GM19324 (cell line): ENCODE data around the gene PLAGL2.

ENCODE experiments used
- ATAC-seq: cut with Tn5 transposase; IDR thresholded peaks from one replicate; pipeline ENCODE4 v1.9.1; 2021; ENCODE audit warnings: mild to moderate bottlenecking, moderate library complexity; ENCODE audit not compliant: unreplicated experiment, low FRiP score

PLAGL2 gene

DNA sequence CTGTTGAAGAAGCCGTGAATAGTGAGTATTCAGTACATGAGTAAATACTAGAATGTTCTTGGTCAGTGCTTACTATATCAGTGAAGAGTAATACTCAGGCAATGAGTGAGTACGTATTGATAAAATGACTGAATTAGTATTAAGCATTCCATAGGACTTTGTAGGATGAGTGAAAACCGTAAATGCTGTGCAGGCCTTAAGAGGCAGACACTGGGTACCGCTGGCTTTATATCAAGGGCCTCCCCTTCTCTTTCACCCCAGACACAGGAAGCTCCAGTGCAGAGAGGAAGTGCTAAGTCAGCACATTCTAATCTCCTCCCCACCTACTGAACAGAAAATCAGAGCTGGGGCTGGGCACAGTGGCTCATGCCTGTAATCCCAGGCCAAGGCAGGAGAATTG lies 24.3 kb upstream of the PLAGL2 start:
- ATAC-seq: no peak

DNA sequence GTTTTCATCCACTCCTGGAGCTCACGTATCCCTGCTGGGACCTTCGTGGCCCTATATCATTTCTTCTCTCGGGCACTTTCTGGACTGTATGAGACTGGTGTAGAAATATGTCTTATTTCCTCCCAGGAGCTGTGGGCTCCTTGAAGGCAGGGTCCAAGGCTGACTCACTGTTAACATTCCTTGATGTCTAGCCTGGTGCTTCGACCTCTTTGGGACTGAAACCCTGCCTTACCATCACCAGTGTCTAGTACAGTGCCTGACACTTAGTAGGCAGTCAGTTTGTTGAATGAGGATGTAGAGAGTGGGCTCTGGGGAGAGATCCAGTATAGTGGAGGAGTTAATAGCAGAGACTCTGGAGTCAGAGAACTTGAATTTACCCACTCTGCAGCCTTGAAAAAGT lies 23.7 kb upstream of the PLAGL2 start:
- ATAC-seq: no peak

DNA sequence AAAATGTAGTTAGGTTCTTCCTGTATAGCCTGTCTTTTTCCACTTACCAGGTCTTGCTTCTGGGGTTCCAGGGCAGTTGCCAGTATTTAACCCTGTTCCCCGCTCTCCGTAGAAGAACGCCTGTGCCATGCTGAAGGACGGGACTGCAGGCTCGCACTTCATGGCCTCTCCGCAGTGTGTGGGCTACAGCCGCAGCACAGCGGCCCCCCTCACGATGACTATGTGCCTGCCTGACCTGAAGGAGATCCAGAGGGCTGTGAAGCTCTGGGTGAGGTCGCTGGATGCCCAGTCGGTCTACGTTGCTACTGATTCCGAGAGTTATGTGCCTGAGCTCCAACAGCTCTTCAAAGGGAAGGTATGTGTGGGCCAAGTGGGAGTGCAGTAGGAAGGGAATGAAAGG lies 23.2 kb upstream of the PLAGL2 start:
- no peak for ATAC-seq

DNA sequence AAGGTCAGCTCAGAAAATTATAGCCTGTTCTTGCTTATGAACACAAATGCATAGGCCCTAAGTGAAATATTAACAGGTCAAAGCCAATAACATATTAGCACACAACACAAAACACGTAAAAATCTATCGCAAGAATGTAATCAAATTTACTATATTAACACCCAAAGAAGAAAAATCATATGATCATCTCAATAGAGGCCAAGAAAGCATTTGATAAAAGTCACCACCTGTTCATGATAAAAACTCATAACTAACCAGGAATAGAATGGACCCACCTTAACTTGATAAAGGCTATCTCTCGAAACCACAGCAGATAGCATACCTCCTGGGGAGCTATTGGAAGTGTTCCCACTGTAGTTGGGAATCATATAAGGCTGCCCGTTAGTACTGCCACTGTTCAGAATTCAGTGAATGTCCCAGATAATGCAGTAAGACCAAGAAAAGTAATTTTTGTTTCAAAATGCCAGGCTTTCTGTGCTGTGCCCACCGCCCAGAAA lies 21.8 kb upstream of the PLAGL2 start:
- ATAC-seq: no peak

DNA sequence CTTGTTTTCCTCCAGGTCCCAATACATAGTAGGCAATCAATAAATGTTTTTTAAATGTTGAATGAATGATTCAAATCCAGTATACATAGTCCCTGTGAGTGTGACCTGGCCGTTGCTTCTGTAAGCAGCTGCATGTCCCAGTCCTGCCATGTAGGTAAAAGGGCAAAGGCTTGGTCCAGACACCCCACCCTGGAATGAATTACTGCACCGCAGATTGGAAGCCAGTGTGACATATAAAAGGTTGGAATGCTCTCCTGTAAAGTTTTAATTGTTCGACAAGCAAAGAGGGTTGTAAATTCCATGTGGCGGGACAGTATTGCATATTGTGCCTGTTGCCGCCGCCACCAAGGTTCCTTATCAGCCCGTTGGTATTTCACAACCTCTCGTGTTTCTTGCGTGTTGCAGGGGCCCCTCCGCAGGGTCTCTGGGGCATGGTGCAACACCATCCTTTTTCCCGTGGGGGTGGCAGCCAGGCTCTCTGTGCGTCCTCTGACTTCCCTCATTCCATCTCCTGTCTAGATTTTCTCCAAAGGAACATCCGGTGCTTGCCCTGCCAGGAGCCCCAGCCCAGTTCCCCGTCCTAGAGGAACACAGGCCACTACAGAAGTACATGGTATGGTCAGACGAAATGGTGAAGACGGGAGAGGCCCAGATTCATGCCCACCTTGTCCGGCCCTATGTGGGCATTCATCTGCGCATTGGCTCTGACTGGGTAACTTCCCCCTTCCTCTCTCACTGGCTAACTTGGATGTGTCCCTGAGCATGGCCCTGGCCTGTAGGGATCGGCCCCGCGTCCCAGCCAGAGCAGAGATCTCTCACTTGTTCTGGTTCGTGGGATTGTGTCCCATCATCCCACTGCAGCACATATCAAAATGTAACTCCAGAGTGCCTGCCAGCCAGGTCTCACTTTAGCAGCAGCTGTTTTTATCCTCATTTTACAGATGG lies 20.5 kb upstream of the PLAGL2 start:
- no peak for ATAC-seq

DNA sequence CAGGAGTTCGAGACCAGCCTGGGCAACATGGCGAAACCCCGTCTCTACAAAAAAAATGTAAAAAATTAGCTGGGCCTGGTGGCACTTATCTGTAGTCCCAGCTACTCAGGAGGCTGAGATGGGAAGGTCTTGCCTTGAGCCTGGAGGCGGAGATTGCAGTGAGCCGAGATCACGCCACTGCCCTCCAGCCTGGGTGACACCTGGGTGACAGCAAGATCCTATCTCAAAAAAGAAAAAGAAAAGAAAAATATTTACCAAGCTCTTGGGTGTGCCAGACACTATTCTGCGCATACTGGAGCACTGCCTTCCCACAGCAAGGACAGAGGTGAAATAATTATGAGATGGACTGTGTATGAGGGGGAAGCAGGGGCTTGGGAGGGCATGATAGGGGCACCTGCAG lies 19.8 kb upstream of the PLAGL2 start:
- ATAC-seq: no peak

DNA sequence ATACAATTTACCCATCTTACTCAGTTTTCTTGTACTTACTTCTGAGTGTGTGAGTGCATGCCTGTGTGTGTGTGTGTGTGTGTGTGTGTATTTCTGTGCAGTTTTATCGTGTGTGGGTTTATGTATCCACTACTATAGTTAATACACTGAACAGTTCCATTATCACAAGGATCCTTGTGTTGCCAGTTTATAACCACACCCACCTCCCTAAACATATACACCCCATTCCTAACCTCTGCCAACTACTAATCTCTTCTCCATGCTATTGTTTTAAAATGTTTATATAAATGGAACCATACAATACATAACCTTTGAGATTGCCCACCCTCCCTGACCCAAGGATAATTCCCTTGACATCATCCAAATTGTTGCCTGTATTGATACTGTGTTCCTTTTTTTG lies 18.8 kb upstream of the PLAGL2 start:
- ATAC-seq: no peak

DNA sequence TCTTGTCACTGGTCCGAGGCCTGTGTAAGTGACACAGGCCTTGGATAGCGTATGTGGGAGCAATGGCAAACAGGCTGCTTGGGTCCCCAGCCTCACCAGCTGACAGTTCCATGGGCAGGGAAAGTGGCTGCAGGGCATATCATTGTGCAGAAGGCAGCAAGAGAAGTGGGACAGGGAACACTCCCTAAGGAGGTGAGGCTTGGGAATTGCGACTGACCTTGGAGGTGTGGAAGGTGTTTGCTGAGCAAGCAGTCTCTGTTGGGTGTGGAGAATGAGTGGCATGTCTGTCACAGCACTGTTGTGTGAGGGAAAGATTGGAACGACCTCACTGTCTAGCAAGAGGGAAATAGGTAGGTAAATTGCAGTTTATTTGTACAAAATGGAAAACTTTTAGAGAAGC lies 16.9 kb upstream of the PLAGL2 start:
- ATAC-seq: no peak

DNA sequence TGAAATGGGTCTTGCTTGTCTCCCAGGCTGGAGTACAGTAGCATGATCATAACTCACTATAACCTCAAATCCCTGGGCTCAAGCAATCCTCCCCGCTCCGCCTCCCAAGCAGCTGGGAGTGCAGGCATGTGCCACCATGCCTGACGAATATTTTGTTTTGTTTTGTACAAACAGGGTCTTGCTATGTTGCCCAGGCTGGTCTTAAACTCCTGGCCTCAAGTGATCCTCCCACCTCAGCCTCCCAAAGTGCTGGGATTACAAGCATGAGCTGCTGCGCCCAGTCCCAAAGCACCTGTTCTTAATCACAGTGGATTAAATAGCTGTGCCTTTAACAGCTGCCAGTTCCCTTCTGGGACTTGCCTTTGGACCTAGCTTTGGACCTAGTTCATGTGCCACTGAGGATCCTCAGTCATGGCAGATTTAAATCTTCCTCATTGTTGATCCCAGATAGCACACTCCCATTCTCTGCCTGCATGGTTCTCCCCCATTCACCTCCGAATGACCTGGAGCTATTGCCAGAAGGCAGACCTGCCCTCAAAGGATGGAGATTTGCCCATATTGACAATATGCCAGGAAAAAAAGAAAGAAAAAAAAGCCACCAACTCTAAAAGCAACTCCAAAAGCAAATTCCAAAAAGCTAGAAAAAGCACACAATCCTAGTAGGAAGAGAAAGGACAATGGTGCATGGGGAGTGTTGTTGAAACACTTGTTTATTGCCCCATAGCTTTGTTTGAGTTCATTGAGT lies 10.8 kb upstream of the PLAGL2 start:
- no peak for ATAC-seq

DNA sequence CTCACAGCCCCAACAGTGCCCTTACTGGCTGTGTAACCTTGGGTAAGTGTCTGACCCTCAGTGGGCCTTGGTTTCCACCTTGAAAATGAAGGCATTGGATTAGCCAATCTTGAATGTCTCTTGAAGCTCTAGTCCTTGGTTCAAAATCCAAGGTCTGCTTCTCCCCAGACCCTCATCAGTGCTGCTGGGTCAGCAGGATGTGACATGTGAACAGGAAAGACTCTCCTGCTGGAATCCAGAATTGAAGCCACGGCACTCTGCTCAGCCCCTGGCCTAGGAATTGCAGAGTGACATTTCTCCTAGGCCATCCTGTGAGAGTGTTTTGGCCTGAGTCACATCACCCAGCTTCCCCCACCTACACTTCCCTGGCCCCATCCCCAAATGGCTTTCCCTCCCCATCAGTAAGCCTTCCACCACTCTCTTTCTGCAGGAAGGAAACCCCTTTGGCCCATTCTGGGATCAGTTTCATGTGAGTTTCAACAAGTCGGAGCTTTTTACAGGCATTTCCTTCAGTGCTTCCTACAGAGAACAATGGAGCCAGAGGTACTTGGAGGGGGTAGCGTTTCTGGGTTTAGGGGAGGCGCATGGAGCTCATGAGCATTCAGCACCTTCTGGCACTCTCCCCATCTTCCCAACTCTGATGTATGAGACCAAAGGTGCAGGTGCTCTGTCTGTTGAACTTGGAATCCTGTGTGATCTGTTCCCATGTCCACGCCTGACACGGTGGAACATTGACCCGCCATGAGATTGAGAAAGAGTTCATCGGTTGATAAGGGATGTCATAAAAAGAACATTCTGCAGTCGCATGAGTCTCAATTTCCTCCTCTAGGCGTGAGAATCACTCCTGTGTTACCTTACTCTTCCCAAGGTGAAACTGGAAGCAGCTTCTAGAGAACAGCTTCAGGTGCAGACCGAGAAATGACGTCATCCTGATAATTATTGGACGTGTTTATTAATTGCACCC lies 8.9 kb upstream of the PLAGL2 start:
- no peak for ATAC-seq

DNA sequence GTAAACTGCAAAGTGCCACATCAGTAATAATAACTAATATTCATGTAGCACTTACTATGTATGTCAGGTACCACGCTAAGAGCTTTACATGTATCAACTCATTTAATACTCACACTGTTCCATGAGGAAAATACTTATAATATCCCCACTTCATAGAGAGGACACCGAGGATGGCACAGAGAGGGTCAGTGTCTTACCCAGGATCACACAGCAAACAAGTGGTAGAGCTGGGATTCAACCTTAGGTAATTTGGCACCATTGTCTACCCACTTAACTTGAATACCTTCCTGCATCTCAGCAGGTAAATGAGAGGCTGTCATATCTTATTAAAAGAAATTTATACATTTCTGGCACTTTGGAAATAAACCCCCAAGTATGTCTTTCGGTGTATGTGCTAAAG lies 8.2 kb upstream of the PLAGL2 start:
- ATAC-seq: no peak

DNA sequence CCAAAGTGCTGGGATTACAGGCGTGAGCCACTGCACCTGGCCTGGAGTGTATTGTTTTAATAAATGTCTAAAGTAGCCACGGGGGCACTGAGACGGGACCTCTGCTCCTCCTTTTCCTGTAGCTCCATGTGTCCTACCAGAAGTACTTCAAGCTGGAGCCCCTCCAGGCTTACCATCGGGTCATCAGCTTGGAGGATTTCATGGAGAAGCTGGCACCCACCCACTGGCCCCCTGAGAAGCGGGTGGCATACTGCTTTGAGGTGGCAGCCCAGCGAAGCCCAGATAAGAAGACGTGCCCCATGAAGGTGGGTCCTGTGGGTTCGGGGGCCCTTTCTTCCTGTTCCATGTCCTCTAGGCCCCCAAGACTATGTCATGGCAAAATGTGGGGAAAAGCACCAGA lies 7.6 kb upstream of the PLAGL2 start:
- no peak for ATAC-seq

DNA sequence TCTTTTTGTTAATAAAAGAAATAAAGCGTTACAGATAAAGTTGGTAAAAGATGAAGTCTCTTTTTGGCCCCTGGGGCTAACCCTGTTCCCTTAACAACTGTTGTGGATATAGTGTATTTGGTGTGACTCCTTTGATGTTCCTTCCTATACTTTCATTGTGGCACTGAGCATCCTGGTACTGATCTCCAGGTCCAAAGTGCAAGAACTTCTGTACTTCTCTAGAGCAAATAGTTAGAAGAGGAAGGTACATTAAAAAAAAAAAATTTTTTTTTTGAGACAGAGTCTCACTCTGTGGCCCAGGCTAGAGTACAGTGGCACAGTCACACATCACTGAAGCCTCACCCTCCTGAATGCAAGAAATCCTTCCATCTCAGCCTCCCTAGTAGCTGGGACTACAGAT lies 6.3 kb upstream of the PLAGL2 start:
- no peak for ATAC-seq

DNA sequence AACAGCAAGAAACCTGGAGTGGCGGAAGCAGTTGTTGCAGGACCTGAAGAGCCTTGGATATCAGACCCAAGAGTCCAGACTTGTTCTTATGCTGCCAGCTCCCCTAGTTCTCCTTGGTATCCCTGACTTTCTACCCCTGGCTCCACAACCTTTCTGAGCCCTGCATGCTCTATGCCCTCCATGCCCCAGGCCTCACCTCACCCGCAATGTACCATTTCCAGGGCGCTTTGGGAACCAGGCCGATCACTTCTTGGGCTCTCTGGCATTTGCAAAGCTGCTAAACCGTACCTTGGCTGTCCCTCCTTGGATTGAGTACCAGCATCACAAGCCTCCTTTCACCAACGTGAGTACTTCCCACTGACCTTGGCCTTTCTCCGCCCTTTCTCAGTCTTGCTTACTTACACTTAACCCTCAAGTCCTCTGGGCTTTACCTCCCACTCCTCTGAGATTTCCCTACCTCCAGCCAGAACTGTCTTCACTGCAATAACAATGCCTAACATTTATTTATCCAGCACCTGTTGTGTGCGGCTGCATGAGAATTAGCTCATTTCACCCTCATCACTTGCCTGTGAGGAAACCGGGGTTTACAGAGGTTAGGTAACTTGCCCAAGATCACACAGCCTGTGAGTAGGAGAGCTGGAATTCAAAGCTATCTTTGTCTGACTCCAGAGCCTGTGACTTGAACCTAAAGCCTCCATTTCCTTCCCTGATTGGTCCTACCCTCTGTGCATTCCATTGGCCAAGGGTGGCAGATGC lies 2.5 kb upstream of the PLAGL2 start:
- no peak for ATAC-seq

DNA sequence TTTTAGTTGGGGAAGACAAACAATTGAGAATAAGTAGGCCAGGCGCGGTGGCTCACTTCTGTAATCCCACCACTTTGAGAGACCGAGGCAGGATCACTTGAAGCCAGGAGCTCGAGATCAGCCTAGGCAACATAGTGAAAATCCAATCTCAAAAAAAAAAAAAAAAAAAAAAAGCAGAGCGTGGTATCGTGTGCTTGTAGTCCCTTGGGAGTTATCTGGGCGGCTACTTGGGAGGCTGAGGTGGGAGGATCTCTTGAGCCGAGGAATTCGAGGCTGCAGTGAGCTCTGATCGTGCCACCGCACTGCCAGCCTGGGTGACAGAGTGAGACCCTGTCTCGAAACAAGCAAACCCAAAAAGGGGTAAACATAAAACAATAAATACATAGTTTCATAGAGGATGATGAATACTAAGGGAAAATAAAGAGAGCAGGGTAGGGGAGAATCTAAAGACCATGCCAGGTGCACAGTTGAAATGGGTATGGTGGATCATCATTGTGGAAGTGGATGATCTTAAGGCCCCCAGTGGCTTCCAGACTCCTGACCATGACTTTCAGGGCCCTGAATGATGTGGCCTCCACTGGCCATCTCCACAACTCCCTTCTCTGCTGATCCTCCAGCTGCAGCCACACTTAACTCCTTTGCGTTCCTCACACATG lies 1.1 kb upstream of the PLAGL2 start:
- no peak for ATAC-seq

DNA sequence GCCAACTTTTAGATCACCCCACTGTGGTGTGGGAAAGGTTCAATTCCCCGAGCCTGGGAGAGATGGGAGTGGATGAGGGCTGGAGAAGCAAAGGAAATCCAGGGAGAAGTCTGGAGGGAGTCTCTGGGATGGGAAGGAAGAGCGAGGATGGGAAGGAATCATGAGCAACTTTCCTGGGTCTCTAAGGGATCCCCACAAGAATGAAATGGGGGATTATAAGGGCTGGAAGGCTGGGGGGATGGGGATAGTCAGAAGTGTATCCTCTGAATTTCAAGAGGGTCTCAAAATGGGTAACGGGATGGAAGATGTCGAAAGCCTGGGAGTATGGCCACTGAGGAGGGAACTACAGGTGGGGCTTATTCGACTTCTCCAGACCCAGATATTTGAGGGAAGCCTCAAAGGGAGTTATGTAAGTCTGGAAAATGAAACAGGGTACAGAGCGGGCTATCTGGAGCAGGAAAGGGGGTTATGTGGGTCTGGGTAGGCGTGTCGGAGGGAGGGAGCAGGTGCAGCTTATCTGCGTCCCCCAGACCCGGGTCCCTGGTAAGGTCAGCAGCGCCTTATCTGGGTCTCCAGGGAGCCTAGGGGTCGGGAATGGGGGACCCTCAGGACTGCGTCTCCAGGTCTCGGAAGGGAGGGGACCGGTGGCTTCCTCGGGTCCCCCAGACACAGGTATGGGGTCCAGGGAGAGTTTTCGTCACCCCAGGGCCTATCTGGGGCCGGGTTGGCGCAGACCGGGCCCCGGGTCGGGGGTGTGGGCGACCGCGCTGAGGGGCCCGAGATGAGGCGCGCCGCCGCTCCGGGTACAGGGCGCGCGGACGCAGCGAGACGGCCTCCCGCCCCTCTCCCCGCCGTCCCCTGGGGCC lies 550 bp downstream of the PLAGL2 start:
- peak; percentile 13 for ATAC-seq

DNA sequence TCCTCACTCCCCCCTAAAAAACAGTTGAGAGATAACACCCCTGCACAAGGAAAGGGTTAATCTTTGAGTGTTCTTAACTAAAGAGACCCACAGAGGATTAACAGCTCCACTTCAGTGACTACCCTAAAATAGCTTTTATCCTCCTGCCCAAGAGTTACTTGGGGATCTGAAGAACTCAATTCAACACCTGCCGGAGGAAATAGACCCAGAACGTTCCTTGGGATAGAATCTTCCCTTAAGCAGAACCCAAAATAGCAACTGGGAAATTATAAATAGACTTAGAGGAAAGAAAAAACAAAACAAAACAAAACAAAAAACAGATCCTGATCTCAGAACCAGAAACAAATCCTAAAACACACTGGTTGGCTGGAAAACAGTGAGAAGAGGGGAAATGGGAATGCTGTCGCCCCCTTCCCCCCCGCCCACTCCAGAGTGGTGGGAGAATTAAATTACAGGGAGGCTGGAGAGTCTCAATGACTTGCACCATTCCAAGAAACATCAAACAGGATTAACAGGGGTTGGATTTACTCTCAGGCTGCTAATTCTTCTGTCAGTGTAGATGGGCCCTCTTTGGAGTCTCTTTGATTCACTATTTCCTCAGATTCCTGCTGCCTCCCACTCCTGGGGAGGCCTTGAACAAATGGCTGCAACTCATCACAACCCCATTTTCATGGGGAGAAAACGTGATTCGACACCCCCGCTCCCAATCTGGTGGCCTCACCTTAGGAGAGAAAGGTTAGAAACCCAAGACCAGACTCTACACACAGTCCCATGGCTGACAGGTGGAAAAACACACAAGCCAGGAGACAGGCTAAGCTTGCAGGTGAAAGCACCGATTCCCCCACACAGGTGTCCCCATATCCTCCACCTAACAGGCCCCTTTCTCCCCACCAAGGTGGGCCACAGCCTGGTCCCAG lies 1.4 kb downstream of the PLAGL2 start:
- no peak for ATAC-seq
